GM12878 (cell line): ENCODE data around the gene LPCAT3. TPM values are rescaled to one million over a fixed set of nuclear protein-coding genes. Genes with fewer than 3 reads are reported as not detected.

Source experiments
- ATF7 ChIP-seq: fragments of 450-650 bp; IDR thresholded peaks from 2 replicates; pipeline ENCODE4 v1.6.1; 2016; ENCODE audit warnings: low read depth, mild to moderate bottlenecking
- CHD4 ChIP-seq: fragments of 200-600 bp; sonication (generic); IDR thresholded peaks from 2 replicates; pipeline ENCODE4 v1.6.1; 2016; ENCODE audit warnings: mild to moderate bottlenecking
- CREM ChIP-seq: IDR thresholded peaks from 2 replicates; pipeline ENCODE4 v1.6.1; 2014; ENCODE audit warnings: antibody characterized with exemption, low read depth
- EGR1 ChIP-seq, 2 experiments: IDR thresholded peaks; 1 replicate in 1 of 2; 2 replicates in 1 of 2; pipeline ENCODE4 v1.6.1; 2011 to 2012; ENCODE audit warnings: low read depth in 2 of 2, low read length in 2 of 2, borderline replicate concordance in 1 of 2, mild to moderate bottlenecking in 1 of 2, moderate library complexity in 1 of 2
- LARP7 ChIP-seq: fragments of 450-650 bp; IDR thresholded peaks from 2 replicates; pipeline ENCODE4 v1.6.1; 2017; ENCODE audit warnings: mild to moderate bottlenecking
- MTA3 ChIP-seq: IDR thresholded peaks from 2 replicates; pipeline ENCODE4 v1.6.1; 2012; ENCODE audit warnings: low read length, inconsistent platforms, borderline replicate concordance
- PML ChIP-seq: IDR thresholded peaks from 2 replicates; pipeline ENCODE4 v1.6.1; 2012; ENCODE audit warnings: low read length, inconsistent platforms
- RB1 ChIP-seq: fragments of 450-650 bp; formaldehyde crosslinking; IDR thresholded peaks from 2 replicates; pipeline ENCODE4 v1.6.1; 2017; ENCODE audit warnings: mild to moderate bottlenecking, borderline replicate concordance
- polyA plus RNA-seq, 11 experiments: library from polyadenylated mRNA; depleted of rRNA in 4 of 11; unstranded in 6 of 11; stranded (reverse) in 5 of 11; fragments of >200 nt; fragmentation: Nextera tagmentation in 4 of 11; fragmentation: Illumina TruSeq in 1 of 11; extraction: Ambion mirVana in 4 of 11; extraction: Trizol in 1 of 11; gene quantifications; 1 replicate in 1 of 11; 2 replicates in 10 of 11; pipeline versions ENCODE4 v1.2.1 to v1.2.3, GENCODE V29; 2011 to 2016; ENCODE audit warnings: inconsistent platforms in 2 of 11, missing spikeins in 2 of 11, low read depth in 1 of 11
- total RNA-seq, 4 experiments: library from RNA; depleted of rRNA in 3 of 4; stranded (reverse); fragments of >200 nt in 3 of 4; fragmentation: Illumina TruSeq in 1 of 4; extraction: Trizol in 1 of 4; gene quantifications; 2 replicates each; pipeline versions ENCODE4 v1.2.1 to v1.2.3, GENCODE V29; 2013 to 2021
- TF ChIP-seq, protein P1 (sequence below): fragments of 450-650 bp; IDR thresholded peaks from 2 replicates; pipeline ENCODE4 v1.6.1; 2018; ENCODE audit warnings: borderline replicate concordance, mild to moderate bottlenecking; ENCODE audit not compliant: partially characterized antibody
- TF ChIP-seq, protein P2 (sequence below): fragments of 450-650 bp; IDR thresholded peaks from 2 replicates; pipeline ENCODE4 v1.6.1; 2017; ENCODE audit warnings: mild to moderate bottlenecking
- TF ChIP-seq, protein P3 (sequence below): IDR thresholded peaks from 2 replicates; pipeline ENCODE4 v1.6.1; 2012; ENCODE audit warnings: low read depth, low read length, improper control_type of control experiment
- TF ChIP-seq, protein P4 (sequence below): IDR thresholded peaks from 2 replicates; pipeline ENCODE4 v1.6.1; 2012; ENCODE audit warnings: low read depth, low read length, improper control_type of control experiment
- TF ChIP-seq, protein P5 (sequence below), 3 experiments: IDR thresholded peaks in 2 of 3; conservative IDR thresholded peaks in 1 of 3; 2 replicates each; pipeline ENCODE4 v1.5.1; 2011; ENCODE audit warnings: low read depth in 3 of 3, low read length in 3 of 3, mild to moderate bottlenecking in 3 of 3, control low read depth in 2 of 3, moderate library complexity in 2 of 3, inconsistent platforms in 1 of 3, mixed read lengths in 1 of 3; ENCODE audit not compliant: control insufficient read depth in 2 of 3, insufficient read depth in 1 of 3; ENCODE audit errors: extremely low read depth in 1 of 3

The LPCAT3 gene
- total and polyA plus RNA-seq, 10 of the 15 experiments (the other 5 are each of a cell fraction or from before 2014, with no cell fraction given), result 2.6 to 48.3 (median 23.0) TPM

DNA sequence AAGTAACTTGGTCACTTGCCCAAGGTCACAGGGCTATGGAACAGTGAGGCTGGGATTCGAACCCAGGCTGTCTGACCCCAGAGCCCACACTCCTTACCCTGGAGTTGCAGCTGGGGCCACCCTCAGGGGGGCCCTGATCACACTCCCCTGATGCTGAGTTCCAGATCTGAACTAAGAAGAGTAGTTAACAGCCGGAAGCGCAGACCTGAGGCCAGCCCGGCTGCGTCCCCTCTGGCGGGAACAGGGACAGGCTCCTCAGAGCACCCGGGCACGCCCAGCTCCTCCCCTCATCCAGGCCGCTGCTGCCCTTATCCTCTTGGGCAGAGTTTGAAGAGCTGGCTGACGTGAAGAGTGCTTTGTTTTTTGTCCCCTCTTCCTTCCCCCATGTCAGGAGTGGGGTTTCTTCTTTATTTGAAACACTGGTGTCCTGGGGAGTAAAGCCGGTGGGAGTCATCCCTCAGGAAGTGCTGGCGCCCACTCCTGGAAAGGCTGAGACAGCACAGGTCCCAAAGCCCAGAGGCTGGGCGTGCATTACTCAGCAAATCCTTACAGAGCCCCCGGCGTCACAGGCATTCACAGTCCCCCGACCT lies 56.5 kb downstream of the LPCAT3 start (continued):
- TF ChIP-seq, protein P1, sequence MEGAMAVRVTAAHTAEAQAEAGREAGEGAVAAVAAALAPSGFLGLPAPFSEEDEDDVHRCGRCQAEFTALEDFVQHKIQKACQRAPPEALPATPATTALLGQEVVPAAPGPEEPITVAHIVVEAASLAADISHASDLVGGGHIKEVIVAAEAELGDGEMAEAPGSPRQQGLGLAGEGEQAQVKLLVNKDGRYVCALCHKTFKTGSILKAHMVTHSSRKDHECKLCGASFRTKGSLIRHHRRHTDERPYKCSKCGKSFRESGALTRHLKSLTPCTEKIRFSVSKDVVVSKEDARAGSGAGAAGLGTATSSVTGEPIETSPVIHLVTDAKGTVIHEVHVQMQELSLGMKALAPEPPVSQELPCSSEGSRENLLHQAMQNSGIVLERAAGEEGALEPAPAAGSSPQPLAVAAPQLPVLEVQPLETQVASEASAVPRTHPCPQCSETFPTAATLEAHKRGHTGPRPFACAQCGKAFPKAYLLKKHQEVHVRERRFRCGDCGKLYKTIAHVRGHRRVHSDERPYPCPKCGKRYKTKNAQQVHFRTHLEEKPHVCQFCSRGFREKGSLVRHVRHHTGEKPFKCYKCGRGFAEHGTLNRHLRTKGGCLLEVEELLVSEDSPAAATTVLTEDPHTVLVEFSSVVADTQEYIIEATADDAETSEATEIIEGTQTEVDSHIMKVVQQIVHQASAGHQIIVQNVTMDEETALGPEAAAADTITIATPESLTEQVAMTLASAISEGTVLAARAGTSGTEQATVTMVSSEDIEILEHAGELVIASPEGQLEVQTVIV, result no peak
- TF ChIP-seq, protein P2, sequence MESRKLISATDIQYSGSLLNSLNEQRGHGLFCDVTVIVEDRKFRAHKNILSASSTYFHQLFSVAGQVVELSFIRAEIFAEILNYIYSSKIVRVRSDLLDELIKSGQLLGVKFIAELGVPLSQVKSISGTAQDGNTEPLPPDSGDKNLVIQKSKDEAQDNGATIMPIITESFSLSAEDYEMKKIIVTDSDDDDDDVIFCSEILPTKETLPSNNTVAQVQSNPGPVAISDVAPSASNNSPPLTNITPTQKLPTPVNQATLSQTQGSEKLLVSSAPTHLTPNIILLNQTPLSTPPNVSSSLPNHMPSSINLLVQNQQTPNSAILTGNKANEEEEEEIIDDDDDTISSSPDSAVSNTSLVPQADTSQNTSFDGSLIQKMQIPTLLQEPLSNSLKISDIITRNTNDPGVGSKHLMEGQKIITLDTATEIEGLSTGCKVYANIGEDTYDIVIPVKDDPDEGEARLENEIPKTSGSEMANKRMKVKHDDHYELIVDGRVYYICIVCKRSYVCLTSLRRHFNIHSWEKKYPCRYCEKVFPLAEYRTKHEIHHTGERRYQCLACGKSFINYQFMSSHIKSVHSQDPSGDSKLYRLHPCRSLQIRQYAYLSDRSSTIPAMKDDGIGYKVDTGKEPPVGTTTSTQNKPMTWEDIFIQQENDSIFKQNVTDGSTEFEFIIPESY, result no peak
- TF ChIP-seq, protein P3, sequence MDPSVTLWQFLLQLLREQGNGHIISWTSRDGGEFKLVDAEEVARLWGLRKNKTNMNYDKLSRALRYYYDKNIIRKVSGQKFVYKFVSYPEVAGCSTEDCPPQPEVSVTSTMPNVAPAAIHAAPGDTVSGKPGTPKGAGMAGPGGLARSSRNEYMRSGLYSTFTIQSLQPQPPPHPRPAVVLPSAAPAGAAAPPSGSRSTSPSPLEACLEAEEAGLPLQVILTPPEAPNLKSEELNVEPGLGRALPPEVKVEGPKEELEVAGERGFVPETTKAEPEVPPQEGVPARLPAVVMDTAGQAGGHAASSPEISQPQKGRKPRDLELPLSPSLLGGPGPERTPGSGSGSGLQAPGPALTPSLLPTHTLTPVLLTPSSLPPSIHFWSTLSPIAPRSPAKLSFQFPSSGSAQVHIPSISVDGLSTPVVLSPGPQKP, result no peak
- TF ChIP-seq EGR1 (IDR thresholded peaks at IDR 0.05; ENCODE audit: borderline replicate concordance in 1 of 2, low read depth in 2 of 2, low read length in 2 of 2), result no peak
- no peak for TF ChIP-seq PML
- TF ChIP-seq, protein P4, sequence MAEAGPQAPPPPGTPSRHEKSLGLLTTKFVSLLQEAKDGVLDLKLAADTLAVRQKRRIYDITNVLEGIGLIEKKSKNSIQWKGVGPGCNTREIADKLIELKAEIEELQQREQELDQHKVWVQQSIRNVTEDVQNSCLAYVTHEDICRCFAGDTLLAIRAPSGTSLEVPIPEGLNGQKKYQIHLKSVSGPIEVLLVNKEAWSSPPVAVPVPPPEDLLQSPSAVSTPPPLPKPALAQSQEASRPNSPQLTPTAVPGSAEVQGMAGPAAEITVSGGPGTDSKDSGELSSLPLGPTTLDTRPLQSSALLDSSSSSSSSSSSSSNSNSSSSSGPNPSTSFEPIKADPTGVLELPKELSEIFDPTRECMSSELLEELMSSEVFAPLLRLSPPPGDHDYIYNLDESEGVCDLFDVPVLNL, result no peak
- TF ChIP-seq CREM, result no peak; the same call in 1 of the 2 replicates
- TF ChIP-seq ATF7, result 0 out of 2 replicates have a peak, but pooled peaks have one; percentile 9
- 0 out of 2 replicates have a peak, but pooled peaks have one; percentile 47 for TF ChIP-seq LARP7
- TF ChIP-seq RB1, result 0 out of 2 replicates have a peak, but pooled peaks have one; percentile 46
- TF ChIP-seq MTA3, result no peak
- no peak for TF ChIP-seq CHD4
- TF ChIP-seq, protein P5, sequence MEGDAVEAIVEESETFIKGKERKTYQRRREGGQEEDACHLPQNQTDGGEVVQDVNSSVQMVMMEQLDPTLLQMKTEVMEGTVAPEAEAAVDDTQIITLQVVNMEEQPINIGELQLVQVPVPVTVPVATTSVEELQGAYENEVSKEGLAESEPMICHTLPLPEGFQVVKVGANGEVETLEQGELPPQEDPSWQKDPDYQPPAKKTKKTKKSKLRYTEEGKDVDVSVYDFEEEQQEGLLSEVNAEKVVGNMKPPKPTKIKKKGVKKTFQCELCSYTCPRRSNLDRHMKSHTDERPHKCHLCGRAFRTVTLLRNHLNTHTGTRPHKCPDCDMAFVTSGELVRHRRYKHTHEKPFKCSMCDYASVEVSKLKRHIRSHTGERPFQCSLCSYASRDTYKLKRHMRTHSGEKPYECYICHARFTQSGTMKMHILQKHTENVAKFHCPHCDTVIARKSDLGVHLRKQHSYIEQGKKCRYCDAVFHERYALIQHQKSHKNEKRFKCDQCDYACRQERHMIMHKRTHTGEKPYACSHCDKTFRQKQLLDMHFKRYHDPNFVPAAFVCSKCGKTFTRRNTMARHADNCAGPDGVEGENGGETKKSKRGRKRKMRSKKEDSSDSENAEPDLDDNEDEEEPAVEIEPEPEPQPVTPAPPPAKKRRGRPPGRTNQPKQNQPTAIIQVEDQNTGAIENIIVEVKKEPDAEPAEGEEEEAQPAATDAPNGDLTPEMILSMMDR (IDR thresholded peaks at IDR 0.05 in 2 of 3, conservative IDR thresholded peaks at IDR 0.05 in 1 of 3; ENCODE audit: control insufficient read depth in 2 of 3, extremely low read depth in 1 of 3, insufficient read depth in 1 of 3, low read depth in 3 of 3, low read length in 3 of 3), result peak; percentile 47 to 59 (median 48)
